GM19193 (cell line): ENCODE measurements around the gene RNF150.

ENCODE experiments used
- POLR2A ChIP-seq: IDR thresholded peaks from 4 replicates; pipeline ENCODE4 v1.6.1; 2011; ENCODE audit not compliant: insufficient read depth, insufficient read length; ENCODE audit errors: extremely low read depth

The RNF150 gene

GRCh38 chr4:140841186-140841585, 292.1 kb downstream of the RNF150 start:
- TF ChIP-seq POLR2A: no peak

- TF ChIP-seq POLR2A: no peak
Measured at GRCh38 chr4:140839888-140840790, 293.1 kb downstream of the RNF150 start.

GRCh38 chr4:140839406-140839805, 293.9 kb downstream of the RNF150 start:
- no peak for TF ChIP-seq POLR2A

- TF ChIP-seq POLR2A: no peak
Measured at GRCh38 chr4:140837736-140838135, 295.5 kb downstream of the RNF150 start.

- TF ChIP-seq POLR2A: no peak
Measured at GRCh38 chr4:140834839-140835495, 298.3 kb downstream of the RNF150 start.

- no peak for TF ChIP-seq POLR2A
Measured at GRCh38 chr4:140833280-140833679, 300.0 kb downstream of the RNF150 start.

- no peak for TF ChIP-seq POLR2A
Measured at GRCh38 chr4:140829825-140830224, 303.4 kb downstream of the RNF150 start.

GRCh38 chr4:140826701-140827027, 306.6 kb downstream of the RNF150 start:
- TF ChIP-seq POLR2A: no peak

GRCh38 chr4:140819610-140820009, 313.7 kb downstream of the RNF150 start:
- TF ChIP-seq POLR2A: no peak

- no peak for TF ChIP-seq POLR2A
Measured at GRCh38 chr4:140818433-140818832, 314.8 kb downstream of the RNF150 start.

- no peak for TF ChIP-seq POLR2A
Measured at GRCh38 chr4:140816806-140817510, 316.3 kb downstream of the RNF150 start.

- no peak for TF ChIP-seq POLR2A
Measured at GRCh38 chr4:140813804-140814203, 319.5 kb downstream of the RNF150 start.

GRCh38 chr4:140812916-140813315, 320.4 kb downstream of the RNF150 start:
- TF ChIP-seq POLR2A: no peak

- TF ChIP-seq POLR2A: no peak
Measured at GRCh38 chr4:140811429-140811828, 321.8 kb downstream of the RNF150 start.
